Left ventricle myocardium inferior (tissue), 1 donor: ENCODE results near the gene SPRR2B. TPM values are rescaled to one million over a fixed set of nuclear protein-coding genes. Genes with fewer than 3 reads are reported as not detected.

Experiments
- total RNA-seq: library from RNA; stranded (reverse); fragmentation: NEBNext Ultra II Directional; extraction: Animal tissue kit (Norgen Biotek cat#: 25700); gene quantifications from one replicate; pipeline ENCODE4 v1.2.1, GENCODE V29; 2021
- donor health status: DM: no; HTN: yes; CAD: no; lungs with severe emphysema.

The SPRR2B gene
- total RNA-seq, 1 donor from 2014 or later = not detected

Other genes starting within 250 kb of the SPRR2B start
- gene LCE1A, start 244.1 kb downstream of the SPRR2B start, total RNA-seq = not detected
- not detected for gene LCE6A, start 228.8 kb downstream of the SPRR2B start, total RNA-seq
- gene LCE7A, start 211.6 kb downstream of the SPRR2B start, total RNA-seq = not detected
- not detected for gene SMCP, start 193.3 kb downstream of the SPRR2B start, total RNA-seq
- not detected for gene IVL, start 163.1 kb downstream of the SPRR2B start, total RNA-seq
- gene SPRR5, start 124.4 kb downstream of the SPRR2B start, total RNA-seq = not detected
- gene SPRR4, start 101.0 kb downstream of the SPRR2B start, total RNA-seq = not detected
- not detected for gene SPRR1A, start 87.5 kb downstream of the SPRR2B start, total RNA-seq
- not detected for gene SPRR3, start 69.9 kb downstream of the SPRR2B start, total RNA-seq
- gene SPRR1B, start 40.4 kb downstream of the SPRR2B start, total RNA-seq = not detected
- gene SPRR2D, start 30.5 kb downstream of the SPRR2B start, total RNA-seq = not detected
- not detected for gene SPRR2A, start 14.1 kb downstream of the SPRR2B start, total RNA-seq
- gene SPRR2E, start 22.9 kb upstream of the SPRR2B start, total RNA-seq = not detected
- gene SPRR2F, start 41.9 kb upstream of the SPRR2B start, total RNA-seq = not detected
- gene SPRR2G, start 79.3 kb upstream of the SPRR2B start, total RNA-seq = not detected
- gene LELP1, start 131.8 kb upstream of the SPRR2B start, total RNA-seq = not detected
- not detected for gene PRR9, start 146.0 kb upstream of the SPRR2B start, total RNA-seq
- not detected for gene LORICRIN, start 188.1 kb upstream of the SPRR2B start, total RNA-seq
- gene PGLYRP3, start 241.3 kb upstream of the SPRR2B start, total RNA-seq = not detected